H9 (cell line): ENCODE data around the gene ART3. TPM values are rescaled to one million over a fixed set of nuclear protein-coding genes. Genes with fewer than 3 reads are reported as not detected.

ENCODE experiments used
- DNase-seq: peaks from one replicate; pipeline ENCODE4 v3.0.0-alpha.2; 2017
- H2AFZ ChIP-seq: one replicate; pipeline ENCODE4 v1.6.1; 2013; ENCODE audit warnings: mild to moderate bottlenecking, low read length, control low read depth, moderate library complexity
- H2AK5ac ChIP-seq: 2 replicates; pipeline ENCODE4 v1.6.1; 2013; ENCODE audit warnings: low read length, control low read depth, mixed read lengths; ENCODE audit not compliant: insufficient read length
- H2BK120ac ChIP-seq: one replicate; pipeline ENCODE4 v1.6.1; 2013; ENCODE audit warnings: low read depth, mild to moderate bottlenecking, low read length, control low read depth, inconsistent platforms; ENCODE audit not compliant: poor library complexity, severe bottlenecking
- H2BK12ac ChIP-seq: 2 replicates; pipeline ENCODE4 v1.6.1; 2013; ENCODE audit warnings: low read length, control low read depth, mixed read lengths, low read depth; ENCODE audit not compliant: insufficient read length
- H2BK15ac ChIP-seq: 2 replicates; pipeline ENCODE4 v1.6.1; 2013; ENCODE audit warnings: low read depth, low read length, control low read depth
- H2BK20ac ChIP-seq: one replicate; pipeline ENCODE4 v1.6.1; 2013; ENCODE audit warnings: low read depth, mild to moderate bottlenecking, low read length, control low read depth, inconsistent platforms; ENCODE audit not compliant: poor library complexity, severe bottlenecking
- H2BK5ac ChIP-seq: 2 replicates; pipeline ENCODE4 v1.6.1; 2013; ENCODE audit warnings: low read length, control low read depth, mixed read lengths; ENCODE audit not compliant: insufficient read length
- H3K14ac ChIP-seq: 2 replicates; pipeline ENCODE4 v1.6.1; 2013; ENCODE audit warnings: low read length, control low read depth; ENCODE audit not compliant: insufficient read depth
- H3K18ac ChIP-seq: 2 replicates; pipeline ENCODE4 v1.6.1; 2013; ENCODE audit warnings: low read depth, mild to moderate bottlenecking, mixed read lengths, low read length, control low read depth; ENCODE audit not compliant: insufficient read length
- H3K23ac ChIP-seq: 2 replicates; pipeline ENCODE4 v1.6.1; 2013; ENCODE audit warnings: low read length, control low read depth, mixed read lengths, low read depth; ENCODE audit not compliant: insufficient read length
- H3K23me2 ChIP-seq: 2 replicates; pipeline ENCODE4 v1.6.1; 2013; ENCODE audit warnings: low read depth, mild to moderate bottlenecking, mixed read lengths, low read length, control low read depth; ENCODE audit not compliant: insufficient read length, poor library complexity, severe bottlenecking
- H3K27ac ChIP-seq: 2 replicates; pipeline ENCODE4 v1.5.1; 2013; ENCODE audit warnings: low read length, control low read depth, mixed read lengths, low read depth; ENCODE audit not compliant: insufficient read length
- H3K27me3 ChIP-seq: 2 replicates; pipeline ENCODE4 v1.6.1; 2013; ENCODE audit warnings: low read length, control low read depth, inconsistent platforms; ENCODE audit not compliant: insufficient read depth
- H3K4ac ChIP-seq: 2 replicates; pipeline ENCODE4 v1.6.1; 2013; ENCODE audit warnings: low read depth, mild to moderate bottlenecking, control low read depth, inconsistent platforms, low read length, moderate library complexity
- H3K4me1 ChIP-seq: 2 replicates; pipeline ENCODE4 v1.6.1; 2013; ENCODE audit warnings: low read length, control low read depth, inconsistent platforms; ENCODE audit not compliant: insufficient read depth
- H3K4me2 ChIP-seq: 2 replicates; pipeline ENCODE4 v1.6.1; 2013; ENCODE audit warnings: low read length, control low read depth, mixed read lengths; ENCODE audit not compliant: insufficient read length, insufficient read depth
- H3K56ac ChIP-seq: 2 replicates; pipeline ENCODE4 v1.6.1; 2013; ENCODE audit warnings: low read depth, mild to moderate bottlenecking, mixed read lengths, low read length, control low read depth; ENCODE audit not compliant: insufficient read length
- H3K79me1 ChIP-seq: 2 replicates; pipeline ENCODE4 v1.6.1; 2013; ENCODE audit warnings: low read depth, mild to moderate bottlenecking, moderate library complexity, low read length, control low read depth, inconsistent platforms; ENCODE audit not compliant: insufficient read depth, poor library complexity, severe bottlenecking
- H3K79me2 ChIP-seq: 2 replicates; pipeline ENCODE4 v1.6.1; 2013; ENCODE audit warnings: low read length, control low read depth, inconsistent platforms; ENCODE audit not compliant: insufficient read depth
- H3K9ac ChIP-seq: 2 replicates; pipeline ENCODE4 v1.6.1; 2013; ENCODE audit warnings: low read length, control low read depth, mixed read lengths; ENCODE audit not compliant: insufficient read length; ENCODE audit errors: extremely low read depth
- H3K9me3 ChIP-seq: one replicate; pipeline ENCODE4 v1.6.1; 2013; ENCODE audit warnings: low read depth, low read length, inconsistent platforms; ENCODE audit not compliant: control insufficient read depth
- H3T11ph ChIP-seq: one replicate; pipeline ENCODE4 v1.6.1; 2013; ENCODE audit warnings: mild to moderate bottlenecking, low read length, control low read depth, inconsistent platforms
- H4K20me1 ChIP-seq: one replicate; pipeline ENCODE4 v1.6.1; 2013; ENCODE audit not compliant: control insufficient read depth, insufficient read length, insufficient read depth
- H4K5ac ChIP-seq: 2 replicates; pipeline ENCODE4 v1.6.1; 2013; ENCODE audit warnings: low read depth, mild to moderate bottlenecking, mixed read lengths, low read length, control low read depth; ENCODE audit not compliant: insufficient read length
- H4K8ac ChIP-seq: replicated peaks from 2 replicates; pipeline ENCODE4 v1.6.1; 2013; ENCODE audit warnings: low read length, control low read depth, mixed read lengths, low read depth; ENCODE audit not compliant: insufficient read length
- H4K91ac ChIP-seq: 2 replicates; pipeline ENCODE4 v1.6.1; 2013; ENCODE audit warnings: low read depth, mild to moderate bottlenecking, moderate library complexity, mixed read lengths, low read length, control low read depth; ENCODE audit not compliant: insufficient read length
- H3K27ac Mint-ChIP-seq, 3 experiments: 2 replicates in 2 of 3; 3 replicates in 1 of 3; pipeline ENCODE4 v1.8.0; 2020 to 2021; ENCODE audit warnings: mixed read lengths in 3 of 3, mild to moderate bottlenecking in 1 of 3, moderate library complexity in 1 of 3
- H3K27me3 Mint-ChIP-seq: 2 replicates; pipeline ENCODE4 v1.8.0; 2021; ENCODE audit warnings: low read depth, mild to moderate bottlenecking, moderate library complexity, mixed read lengths
- H3K36me3 Mint-ChIP-seq, 3 experiments: 2 replicates in 2 of 3; 3 replicates in 1 of 3; pipeline ENCODE4 v1.8.0; 2020 to 2021; ENCODE audit warnings: low read depth in 3 of 3, mixed read lengths in 3 of 3; ENCODE audit not compliant: insufficient read depth in 1 of 3
- H3K4me1 Mint-ChIP-seq, 2 experiments: 2 replicates each; pipeline ENCODE4 v1.8.0; 2020; ENCODE audit warnings: mixed read lengths in 2 of 2
- H3K4me3 Mint-ChIP-seq, 2 experiments: 2 replicates in 1 of 2; 3 replicates in 1 of 2; pipeline ENCODE4 v1.8.0; 2020 to 2021; ENCODE audit warnings: mild to moderate bottlenecking in 2 of 2, mixed read lengths in 2 of 2, moderate library complexity in 1 of 2
- H3K9me3 Mint-ChIP-seq, 2 experiments: 2 replicates in 1 of 2; 3 replicates in 1 of 2; pipeline ENCODE4 v1.8.0; 2020; ENCODE audit warnings: mild to moderate bottlenecking in 2 of 2, mixed read lengths in 2 of 2, moderate library complexity in 1 of 2
- CTCF ChIP-seq: fragments of 200-600 bp; sonication (generic); conservative IDR thresholded peaks from 3 replicates; pipeline ENCODE4 v1.8.0; 2021; ENCODE audit warnings: antibody characterized with exemption, mild to moderate bottlenecking
- WGBS: extraction: QIAGEN DNeasy Blood & Tissue Kit; methylation state at CpG from one replicate; pipeline ENCODE4 v1.1.7; 2013; ENCODE audit warnings: missing lambda C conversion rate, low lambda C conversion rate, mixed read lengths; ENCODE audit not compliant: insufficient read length; ENCODE audit errors: extremely low coverage; 5-methylcytosine and 5-hydroxymethylcytosine counted together
- total RNA-seq: library from RNA; stranded (reverse); gene quantifications from 2 replicates; pipeline ENCODE4 v1.2.1, GENCODE V29; 2021

ART3 gene
- total RNA-seq, 1 experiment from 2014 or later: 0.74 TPM

GRCh38 chr4:76061421-76061820, 13.1 kb upstream of the ART3 start:
- no peak overlapping the region for H3K23ac ChIP-seq
- H3K27me3 ChIP-seq: no peaks in the 10 kb centered on the region
- no peaks in the 10 kb centered on the region for H4K20me1 ChIP-seq
- H3K4ac ChIP-seq: no peak overlapping the region
- no peaks in the 10 kb centered on the region for H3K23me2 ChIP-seq
- H3K4me3 Mint-ChIP-seq: no peak overlapping the region
- H3K79me1 ChIP-seq: no peaks in the 10 kb centered on the region
- H3K27me3 Mint-ChIP-seq: no peaks in the 10 kb centered on the region
- no CpG with 5 or more reads among the region's 1 CpG for WGBS
- DNase-seq: no peak
- no peak overlapping the region for H2BK12ac ChIP-seq
- no peak overlapping the region for H2BK120ac ChIP-seq
- H2BK15ac ChIP-seq: no peak overlapping the region
- no peak overlapping the region for H4K5ac ChIP-seq
- H3K9me3 Mint-ChIP-seq: peaks cover 0 to 1% of the 10 kb centered on the region in 2 experiments; a peak in 2 of 5 replicates
- H3K36me3 Mint-ChIP-seq: no peaks in the 10 kb centered on the region
- peaks cover 12 to 17% of the 10 kb centered on the region in 2 experiments for H3K4me1 Mint-ChIP-seq
- no peak overlapping the region for H3K9ac ChIP-seq
- no peak overlapping the region for H3K56ac ChIP-seq
- no peak for TF ChIP-seq CTCF
- no peak overlapping the region for H4K8ac ChIP-seq
- H4K91ac ChIP-seq: no peak overlapping the region
- no peak overlapping the region for H2BK20ac ChIP-seq
- H3K9me3 ChIP-seq: no peaks in the 10 kb centered on the region
- H3K4me1 ChIP-seq: peaks cover under 1% of the 10 kb centered on the region; the same call in 1 of the 2 replicates
- no peak overlapping the region for H3K14ac ChIP-seq
- no peak overlapping the region for H2AFZ ChIP-seq
- no peak overlapping the region for H2BK5ac ChIP-seq
- no peak overlapping the region for H3K18ac ChIP-seq
- no peaks in the 10 kb centered on the region for H3K79me2 ChIP-seq
- H3K4me2 ChIP-seq: no peak overlapping the region
- H3T11ph ChIP-seq: no peak overlapping the region
- H3K27ac ChIP-seq: no peak overlapping the region
- no peak overlapping the region for H3K27ac Mint-ChIP-seq
- no peak overlapping the region for H2AK5ac ChIP-seq
